ENCODE data around the gene ABT1. TPM values are rescaled to one million over a fixed set of nuclear protein-coding genes. Genes with fewer than 3 reads are reported as not detected.
"Not testable (repeated sequence)": the region's sequence is repeated elsewhere in the genome, so short reads cannot be mapped to it uniquely, and the experiment has no call there.

Gene ABT1
- total RNA-seq = 10 to 100 TPM; 26.3 to 26.8 TPM

DNA sequence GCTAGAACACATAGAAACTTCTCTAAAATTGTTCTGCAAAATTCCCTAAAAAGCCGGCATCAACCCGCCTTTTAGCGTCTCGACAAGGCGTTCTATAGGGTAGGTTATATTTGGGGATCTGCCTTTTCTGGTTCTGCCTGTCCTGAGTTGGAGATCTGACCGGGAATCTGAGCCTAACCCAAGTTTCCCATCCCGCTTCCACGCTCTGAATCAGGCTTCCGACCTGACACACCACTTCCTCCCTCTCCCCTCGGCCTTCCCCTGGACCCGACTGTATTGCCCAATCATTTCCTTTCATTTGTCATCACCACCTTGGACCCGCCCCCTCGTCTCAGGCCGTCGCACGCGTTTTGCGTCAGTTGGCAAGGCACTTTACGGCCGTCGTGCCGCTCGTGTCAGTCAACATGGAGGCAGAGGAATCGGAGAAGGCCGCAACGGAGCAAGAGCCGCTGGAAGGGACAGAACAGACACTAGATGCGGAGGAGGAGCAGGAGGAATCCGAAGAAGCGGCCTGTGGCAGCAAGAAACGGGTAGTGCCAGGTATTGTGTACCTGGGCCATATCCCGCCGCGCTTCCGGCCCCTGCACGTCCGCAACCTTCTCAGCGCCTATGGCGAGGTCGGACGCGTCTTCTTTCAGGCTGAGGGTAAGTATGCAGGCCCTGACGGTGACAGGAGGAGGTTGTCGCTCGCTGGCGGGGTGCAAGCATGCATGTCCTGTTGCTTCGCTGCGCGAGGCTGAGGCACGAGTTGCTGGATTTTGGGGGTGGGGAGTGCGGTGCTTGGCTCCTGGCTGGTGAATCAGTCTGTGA is at the start of gene ABT1:
Gene ABT1, plus strand, starts transcription at position 375 of the 810 bp plus-strand sequence. Its CDS starts 30 bp downstream, at position 405.
- Mint-ChIP-seq H3K9me3 (no peaks in the 10 kb centered on the region), H3K4me1 (peaks cover 37% of the 10 kb centered on the region), H3K27ac (no peak within 1 kb of the TSS)

GRCh38 chr6:26547363-26547762 is 49.4 kb upstream of the ABT1 start:
- H3K36me3 Mint-ChIP-seq (ENCODE audit: low read depth) = peaks cover 38% of the 10 kb centered on the region
- not testable (repeated sequence) for H3K27ac Mint-ChIP-seq, H3K27me3 Mint-ChIP-seq, H3K9me3 Mint-ChIP-seq, DNase-seq, H3K4me3 Mint-ChIP-seq
- H3K4me1 Mint-ChIP-seq = peaks cover 33% of the 10 kb centered on the region
- ChIA-PET CTCF (interaction anchor here (1.1 kb wide), 1 partner anchor 9 kb away, joined by 5 read pairs; the partner anchor contains the start of gene HMGN4), POLR2A (interaction anchor here (2.2 to 2.4 kb wide), 2 partner anchors 9 to 14 kb away, joined by 8 to 17 read pairs; partner anchors contain the start of gene HMGN4)

More for the DNA sequence above, at the start of gene ABT1:
- Mint-ChIP-seq H3K4me3 (no peak within 1 kb of the TSS), H3K27me3 (peaks cover 30% of the 10 kb centered on the region), H3K36me3 (ENCODE audit: low read depth) (peaks cover 25% of the 10 kb centered on the region)
- peak; percentile 98 for DNase-seq
- ChIA-PET CTCF (interaction anchor here (0.6 to 2.5 kb wide), 8 partner anchors 20 to 1200 kb away, joined by 3 to 43 read pairs (median 15); no protein-coding TSS in a partner anchor), POLR2A (interaction anchor here (1.2 to 2.0 kb wide), 6 partner anchors 24 to 550 kb away, joined by 3 to 10 read pairs (median 4); a partner anchor contains a TSS)

DNA sequence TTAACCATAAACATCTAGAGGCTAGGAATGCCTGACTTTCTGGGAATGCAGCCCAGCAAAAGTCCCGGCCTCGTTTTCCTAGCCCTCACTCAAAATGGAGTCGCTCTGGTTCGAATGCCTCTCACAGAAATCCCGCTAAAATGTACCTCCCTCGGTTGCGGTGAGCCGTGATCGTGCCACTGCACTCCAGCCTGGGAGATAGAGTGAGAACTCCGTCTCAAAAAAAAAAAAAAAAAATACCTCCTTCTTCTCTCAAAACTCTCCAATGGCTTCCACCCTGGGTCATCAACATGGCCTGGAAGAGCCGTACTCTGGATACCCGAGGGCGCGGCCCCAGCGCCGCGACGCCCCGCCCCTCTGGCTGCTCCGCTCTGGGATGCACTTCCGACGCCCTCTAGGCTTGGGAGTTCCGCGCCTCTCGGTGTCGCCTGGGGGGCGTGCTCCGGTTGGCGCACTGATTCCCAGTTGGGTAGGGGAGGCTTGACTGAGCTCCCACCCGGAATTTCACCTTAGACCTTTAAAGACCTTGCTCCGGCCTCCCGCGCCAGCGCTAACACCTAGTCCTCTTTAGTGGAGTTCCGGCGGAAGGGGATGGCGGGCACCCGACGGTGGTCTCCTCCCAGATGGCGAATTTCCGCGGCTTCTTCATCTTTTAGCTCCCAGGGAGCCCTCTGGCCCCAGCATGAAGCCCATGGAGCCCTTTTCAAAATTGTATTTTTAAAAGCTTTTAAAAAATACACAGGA is 46.3 kb upstream of the ABT1 start:
- peak; percentile 48 for DNase-seq
- Mint-ChIP-seq H3K27ac (peak overlapping the region; percentile 58), H3K4me1 (peaks cover 20% of the 10 kb centered on the region), H3K9me3 (no peaks in the 10 kb centered on the region), H3K36me3 (ENCODE audit: low read depth) (peaks cover 17% of the 10 kb centered on the region), H3K4me3 (peak overlapping the region; percentile 84), H3K27me3 (no peaks in the 10 kb centered on the region)
- ChIA-PET POLR2A (interaction anchor here (1.0 to 2.0 kb wide), 4 partner anchors 8 to 76 kb away, joined by 3 to 16 read pairs (median 6); partner anchors contain the start of gene HMGN4), CTCF (interaction anchor here (0.7 to 1.9 kb wide), 5 partner anchors 8 to 927 kb away, joined by 3 to 10 read pairs (median 4); partner anchors contain the start of gene HMGN4)

DNA sequence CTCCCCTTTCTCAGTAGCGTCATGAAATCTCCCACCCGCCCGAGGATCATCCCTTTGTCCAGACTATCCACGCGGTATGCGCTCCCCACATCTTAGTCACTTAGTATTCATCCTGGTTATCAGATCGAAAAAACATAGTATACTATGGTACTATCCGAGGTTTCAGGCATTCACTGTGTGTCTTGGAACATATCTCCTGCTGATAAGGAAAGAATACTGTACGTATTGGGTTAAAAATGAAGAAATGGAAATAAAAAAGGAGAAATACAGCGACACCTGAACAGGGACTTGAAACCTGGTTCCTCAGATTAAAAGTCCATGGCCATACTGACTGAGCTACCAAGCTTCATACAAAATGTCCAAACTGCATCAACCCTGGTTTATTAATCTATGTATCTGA is 44.5 kb upstream of the ABT1 start:
- Mint-ChIP-seq H3K9me3 (no peaks in the 10 kb centered on the region), H3K27ac (no peak overlapping the region), H3K4me1 (peaks cover 27% of the 10 kb centered on the region), H3K36me3 (ENCODE audit: low read depth) (no peaks in the 10 kb centered on the region), H3K27me3 (no peaks in the 10 kb centered on the region), H3K4me3 (no peak overlapping the region)
- ChIA-PET POLR2A (interaction anchor here (1.0 to 2.0 kb wide), 5 partner anchors 10 to 266 kb away, joined by 3 to 7 read pairs (median 4); partner anchors contain the start of gene HMGN4), CTCF (interaction anchor here (1.1 to 3.0 kb wide), 4 partner anchors 14 to 44 kb away, joined by 3 to 19 read pairs (median 6); partner anchors contain the start of gene HMGN4)
- no peak for DNase-seq

DNA sequence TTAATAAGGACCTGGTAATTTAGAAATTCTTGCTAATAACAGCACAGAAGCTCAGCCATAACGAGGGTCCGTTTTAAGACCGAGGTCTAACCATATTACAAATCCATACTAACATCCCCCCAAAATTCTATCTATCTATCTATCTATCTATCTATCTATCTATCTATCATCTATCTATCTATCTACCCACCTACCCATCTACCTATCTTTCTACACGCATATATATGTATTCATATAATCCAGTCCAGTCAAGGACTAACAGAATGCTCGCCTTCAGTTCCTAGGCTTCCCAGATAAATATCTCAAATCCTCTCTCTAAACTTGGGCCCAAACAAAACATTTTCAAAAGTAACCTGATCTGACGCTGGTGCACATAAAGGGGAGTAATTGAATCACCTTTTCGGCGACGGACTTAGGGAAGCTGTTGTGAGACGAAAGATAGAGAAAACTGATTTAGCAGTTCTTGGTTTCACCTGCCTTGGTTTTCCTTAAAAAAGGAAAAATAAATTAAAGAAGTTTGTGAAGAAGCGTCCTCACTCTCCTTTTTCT is 44.0 kb upstream of the ABT1 start:
- Mint-ChIP-seq H3K27ac (no peak overlapping the region), H3K36me3 (ENCODE audit: low read depth) (no peaks in the 10 kb centered on the region), H3K27me3 (no peaks in the 10 kb centered on the region), H3K4me3 (no peak overlapping the region), H3K9me3 (no peaks in the 10 kb centered on the region), H3K4me1 (peaks cover 27% of the 10 kb centered on the region)
- DNase-seq = no peak
- ChIA-PET POLR2A (interaction anchor here (1.0 to 4.3 kb wide), 9 partner anchors 11 to 267 kb away, joined by 3 to 39 read pairs (median 4); partner anchors contain the start of gene HMGN4), CTCF (interaction anchor here (0.5 to 3.0 kb wide), 5 partner anchors 9 to 43 kb away, joined by 3 to 19 read pairs (median 4); partner anchors contain the start of gene HMGN4)

DNA sequence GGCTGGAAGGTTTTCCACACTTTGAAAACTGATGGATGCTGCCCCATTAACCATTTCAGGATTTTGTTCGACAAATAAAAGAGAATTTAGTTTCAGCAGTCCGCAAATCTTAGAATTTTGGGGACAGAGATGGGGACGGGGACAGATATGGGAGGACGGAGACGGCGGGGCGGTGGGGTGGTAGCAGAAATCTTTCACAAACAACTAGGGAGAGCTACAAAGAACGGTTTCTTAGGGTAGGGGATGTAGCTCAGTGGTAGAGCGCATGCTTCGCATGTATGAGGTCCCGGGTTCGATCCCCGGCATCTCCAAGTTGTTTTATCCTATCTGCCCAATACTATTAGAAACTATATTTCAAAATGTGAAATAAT is 43.5 kb upstream of the ABT1 start:
- Mint-ChIP-seq H3K27ac (no peak overlapping the region), H3K27me3 (no peaks in the 10 kb centered on the region), H3K9me3 (no peaks in the 10 kb centered on the region), H3K4me3 (no peak overlapping the region), H3K36me3 (ENCODE audit: low read depth) (no peaks in the 10 kb centered on the region), H3K4me1 (peaks cover 27% of the 10 kb centered on the region)
- POLR2A ChIA-PET = interaction anchor here (1.0 to 4.3 kb wide), 9 partner anchors 10 to 356 kb away, joined by 3 to 39 read pairs (median 4); partner anchors contain the start of gene HMGN4
- CTCF ChIA-PET = interaction anchor here (0.5 to 3.0 kb wide), 9 partner anchors 9 to 212 kb away, joined by 3 to 19 read pairs (median 4); partner anchors contain the start of gene HMGN4
- peak; percentile 80 for DNase-seq

DNA sequence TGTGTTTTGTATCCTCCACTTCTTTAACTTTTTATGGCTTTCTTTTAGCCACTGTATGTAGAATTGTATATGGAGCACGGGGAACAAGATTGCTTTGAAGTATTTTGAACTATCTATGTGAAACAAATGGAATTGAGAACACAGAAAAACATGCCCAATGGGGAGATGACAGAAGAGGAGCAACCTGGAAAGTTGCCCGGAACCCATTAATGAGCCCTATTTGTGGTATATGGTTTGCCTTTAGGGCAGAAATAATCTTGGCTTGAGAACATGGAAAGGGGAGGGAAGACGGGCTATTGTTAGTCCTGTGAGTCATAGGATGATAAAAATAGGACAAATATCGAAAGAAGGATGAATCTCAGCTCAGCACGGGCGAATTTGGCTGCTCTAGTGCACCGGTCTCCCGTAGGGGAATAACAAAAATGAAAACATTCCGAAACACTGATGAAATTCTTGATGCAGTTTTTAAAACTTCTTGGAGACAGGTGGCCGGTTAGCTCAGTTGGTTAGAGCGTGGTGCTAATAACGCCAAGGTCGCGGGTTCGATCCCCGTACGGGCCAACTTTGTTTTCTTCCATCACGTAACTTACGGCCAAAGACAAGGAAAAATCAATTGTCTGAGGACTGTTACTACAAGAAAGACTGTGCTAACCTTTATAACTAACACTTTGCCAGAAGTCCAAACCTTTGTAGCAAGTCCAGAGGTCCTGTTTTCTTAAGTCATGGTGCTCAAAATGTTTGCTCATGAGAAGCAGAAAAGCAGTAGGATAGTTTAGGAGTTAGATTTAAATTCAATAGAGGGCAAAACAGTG is 42.9 kb upstream of the ABT1 start:
- Mint-ChIP-seq H3K4me1 (peaks cover 26% of the 10 kb centered on the region), H3K9me3 (no peaks in the 10 kb centered on the region), H3K4me3 (no peak overlapping the region), H3K27ac (no peak overlapping the region), H3K36me3 (ENCODE audit: low read depth) (no peaks in the 10 kb centered on the region), H3K27me3 (no peaks in the 10 kb centered on the region)
- CTCF ChIA-PET = interaction anchor here (0.7 to 3.0 kb wide), 12 partner anchors 10 to 269 kb away, joined by 3 to 19 read pairs (median 4); partner anchors contain the start of gene HMGN4
- peak; percentile 85 for DNase-seq
- POLR2A ChIA-PET = interaction anchor here (0.9 to 4.3 kb wide), 10 partner anchors 10 to 356 kb away, joined by 3 to 39 read pairs (median 4); partner anchors contain the start of gene HMGN4

DNA sequence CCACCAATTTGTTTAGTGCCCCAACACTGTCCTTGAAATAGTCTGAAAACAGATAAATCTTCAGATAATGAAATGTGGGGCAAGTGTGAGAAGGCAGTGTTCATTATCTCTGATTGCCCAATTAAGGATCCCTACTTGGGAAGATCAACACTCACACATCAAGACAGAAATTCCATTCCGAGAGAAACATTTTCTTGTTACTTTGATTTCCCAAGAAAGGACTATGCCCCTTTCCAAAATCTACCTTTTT is 42.4 kb upstream of the ABT1 start:
- POLR2A ChIA-PET = interaction anchor here (0.9 to 4.3 kb wide), 9 partner anchors 15 to 357 kb away, joined by 3 to 39 read pairs (median 3); partner anchors contain the start of gene HMGN4
- Mint-ChIP-seq H3K36me3 (ENCODE audit: low read depth) (no peaks in the 10 kb centered on the region), H3K27ac (no peak overlapping the region), H3K27me3 (no peaks in the 10 kb centered on the region), H3K4me1 (peaks cover 26% of the 10 kb centered on the region), H3K9me3 (no peaks in the 10 kb centered on the region), H3K4me3 (no peak overlapping the region)
- CTCF ChIA-PET = interaction anchor here (0.9 to 3.0 kb wide), 8 partner anchors 10 to 269 kb away, joined by 3 to 19 read pairs (median 4); partner anchors contain the start of gene HMGN4
- no peak for DNase-seq

DNA sequence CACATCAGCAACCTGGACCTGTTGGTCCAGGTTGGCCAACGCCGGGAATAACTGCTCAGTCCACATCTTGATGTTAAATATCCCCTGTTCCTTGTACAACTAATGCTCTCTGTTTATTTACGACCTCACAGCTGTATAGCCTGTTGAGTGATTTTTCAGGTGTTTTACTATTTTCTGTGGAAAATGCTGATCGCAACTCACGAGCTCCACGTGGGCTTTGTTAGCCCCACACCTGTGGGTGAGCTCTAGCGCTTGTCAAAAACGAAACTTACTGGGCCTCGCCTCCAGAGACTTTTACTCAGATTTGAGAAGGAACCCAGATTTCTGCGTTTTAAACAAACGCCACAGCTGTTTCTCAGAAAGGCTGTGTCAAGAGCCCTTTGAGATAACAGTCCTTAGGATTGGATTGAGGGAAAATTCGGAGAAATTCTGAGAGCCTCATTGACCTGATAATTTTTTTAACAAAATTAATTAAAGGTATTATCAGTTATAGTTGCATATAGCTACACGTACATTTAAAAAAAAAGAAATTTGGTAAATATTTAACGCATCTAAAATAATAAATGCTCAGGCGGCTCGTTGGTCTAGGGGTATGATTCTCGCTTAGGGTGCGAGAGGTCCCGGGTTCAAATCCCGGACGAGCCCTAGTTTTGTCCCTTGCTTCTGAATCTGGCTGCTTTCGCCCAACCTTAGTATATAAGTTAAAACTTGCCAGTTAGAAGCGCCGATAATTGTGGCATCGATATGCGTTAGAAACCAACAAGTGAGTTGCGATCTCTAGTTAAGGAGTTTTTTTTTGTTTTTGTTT is 41.9 kb upstream of the ABT1 start:
- H3K36me3 Mint-ChIP-seq (ENCODE audit: low read depth) = no peaks in the 10 kb centered on the region
- H3K4me1 Mint-ChIP-seq = peaks cover 21% of the 10 kb centered on the region
- CTCF ChIA-PET = interaction anchor here (1.0 to 3.0 kb wide), 7 partner anchors 13 to 270 kb away, joined by 3 to 19 read pairs (median 4); partner anchors contain the start of gene HMGN4
- POLR2A ChIA-PET = interaction anchor here (0.9 to 4.3 kb wide), 7 partner anchors 14 to 338 kb away, joined by 3 to 39 read pairs (median 6); partner anchors contain the start of gene HMGN4
- H3K4me3 Mint-ChIP-seq = peak overlapping the region; percentile 44
- peak; percentile 64 for DNase-seq
- H3K9me3 Mint-ChIP-seq = no peaks in the 10 kb centered on the region
- no peaks in the 10 kb centered on the region for H3K27me3 Mint-ChIP-seq
- peak overlapping the region; percentile 1 for H3K27ac Mint-ChIP-seq

GRCh38 chr6:26555505-26556262 is 41.1 kb upstream of the ABT1 start:
- Mint-ChIP-seq H3K27ac (peak overlapping the region; percentile 1), H3K27me3 (no peaks in the 10 kb centered on the region), H3K36me3 (ENCODE audit: low read depth) (no peaks in the 10 kb centered on the region), H3K4me1 (peaks cover 14% of the 10 kb centered on the region), H3K9me3 (no peaks in the 10 kb centered on the region), H3K4me3 (peak overlapping the region; percentile 44)
- no peak for DNase-seq
- ChIA-PET POLR2A (interaction anchor here (1.1 to 4.3 kb wide), 5 partner anchors 13 to 22 kb away, joined by 3 to 39 read pairs (median 6); partner anchors contain the start of gene HMGN4), CTCF (interaction anchor here (1.0 to 1.7 kb wide), 7 partner anchors 13 to 270 kb away, joined by 3 to 11 read pairs (median 4); a partner anchor contains a TSS)

All from activated CD4-positive, alpha-beta memory T cell treated with anti-CD3 and anti-CD28 coated beads, Interleukin-2, amount 10 ng/mL, durations not matched to agents 7 days and 5 days (primary cell).